HG02840 (cell line): ENCODE measurements around the gene SH3GL1.

ENCODE experiments used
- ATAC-seq: cut with Tn5 transposase; IDR thresholded peaks from one replicate; pipeline ENCODE4 v1.9.1; 2021; ENCODE audit warnings: mild to moderate bottlenecking, moderate library complexity, moderate number of reproducible peaks; ENCODE audit not compliant: unreplicated experiment, low FRiP score

SH3GL1 gene

DNA sequence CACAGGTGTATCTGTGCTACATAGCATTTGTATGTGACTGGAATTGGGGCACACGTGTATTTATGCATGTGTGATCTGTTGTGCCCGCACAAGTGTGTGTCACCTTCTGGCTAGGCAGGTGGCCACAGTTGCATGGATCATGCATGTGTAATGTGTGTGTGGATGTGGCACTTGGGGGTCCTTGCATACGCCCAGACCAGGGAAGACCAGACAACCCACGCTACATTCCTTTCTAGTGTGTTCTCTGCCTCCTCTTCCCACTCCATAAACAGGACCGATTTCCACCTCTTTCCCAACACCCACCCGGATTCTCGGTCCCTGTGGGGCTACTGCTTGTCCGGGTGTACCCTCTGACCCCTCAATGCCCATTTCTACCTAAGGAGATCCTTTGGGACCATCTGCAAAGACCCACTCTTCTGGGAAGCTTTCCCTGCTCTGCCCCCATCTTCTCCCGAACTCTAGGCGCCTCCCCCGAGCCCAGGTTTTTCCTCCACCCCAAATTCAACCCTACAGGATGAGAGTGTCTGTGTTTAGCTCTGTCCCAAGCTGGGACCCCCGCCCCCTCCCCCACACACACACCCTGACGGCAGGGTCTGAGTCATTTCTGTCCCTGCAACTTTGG lies 74.0 kb downstream of the SH3GL1 start:
- no peak for ATAC-seq

DNA sequence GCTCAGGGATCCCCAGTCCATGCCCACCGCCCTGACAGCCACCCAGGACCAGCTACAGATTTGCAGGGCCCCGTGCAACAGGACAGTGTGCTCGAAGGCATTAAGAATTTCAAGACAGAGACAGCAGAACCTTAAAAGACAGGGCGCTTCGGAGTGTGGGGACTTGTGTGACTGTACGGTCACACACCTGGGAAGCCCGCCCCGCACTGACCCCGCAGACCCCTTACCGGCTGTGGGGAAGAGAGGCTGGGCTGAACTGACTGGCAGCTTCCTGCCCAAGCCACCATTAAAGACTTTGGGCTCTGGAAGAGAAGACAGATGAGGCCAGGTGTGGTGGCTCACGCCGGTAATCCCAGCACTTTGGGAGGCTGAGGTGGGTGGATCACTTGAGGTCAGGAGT lies 76.1 kb downstream of the SH3GL1 start:
- ATAC-seq, result no peak

DNA sequence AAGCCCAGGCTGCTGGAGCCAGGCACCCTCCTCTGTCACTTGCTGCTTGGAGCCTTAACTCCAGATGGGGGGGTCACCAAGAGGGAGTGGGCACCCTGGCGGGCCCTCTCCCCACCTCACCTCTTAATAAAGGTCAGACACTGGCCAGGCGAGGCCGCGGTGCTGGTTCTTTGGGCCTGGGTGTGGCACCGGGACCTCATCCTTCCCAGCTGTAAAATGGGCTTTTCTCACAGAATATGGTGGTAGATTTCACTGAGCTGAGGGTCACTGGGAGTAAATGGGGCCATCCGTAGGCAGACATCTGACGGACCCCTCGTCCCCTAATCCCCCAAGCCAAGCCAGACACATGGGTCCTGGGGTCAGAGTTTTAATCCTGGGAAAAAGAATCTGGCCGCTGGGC lies 76.7 kb downstream of the SH3GL1 start:
- no peak for ATAC-seq

DNA sequence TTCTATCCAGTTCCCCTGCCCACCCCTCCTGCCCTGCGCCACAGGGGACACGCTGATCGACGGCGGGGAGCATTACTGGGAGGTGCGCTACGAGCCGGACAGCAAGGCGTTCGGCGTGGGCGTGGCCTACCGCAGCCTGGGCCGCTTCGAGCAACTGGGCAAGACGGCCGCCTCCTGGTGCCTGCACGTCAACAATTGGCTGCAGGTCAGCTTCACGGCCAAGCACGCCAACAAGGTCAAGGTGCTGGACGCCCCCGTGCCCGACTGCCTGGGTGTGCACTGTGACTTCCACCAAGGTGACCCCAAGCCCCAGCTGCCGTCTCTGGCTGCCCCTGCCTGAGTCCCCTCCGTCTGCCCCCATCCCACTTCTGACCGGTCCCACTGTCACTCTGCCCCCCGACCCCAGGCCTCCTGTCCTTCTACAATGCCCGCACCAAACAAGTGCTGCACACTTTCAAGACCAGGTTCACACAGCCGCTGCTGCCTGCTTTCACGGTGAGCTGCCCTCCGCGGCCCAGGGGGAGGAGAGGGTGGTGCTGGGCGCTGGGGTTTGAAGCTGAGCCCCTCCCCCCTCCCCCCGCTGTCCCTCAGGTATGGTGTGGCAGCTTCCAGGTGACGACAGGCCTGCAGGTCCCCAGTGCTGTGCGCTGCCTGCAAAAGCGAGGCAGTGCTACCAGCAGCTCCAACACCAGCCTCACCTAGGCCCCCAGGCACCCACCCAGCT lies 77.2 kb downstream of the SH3GL1 start:
- ATAC-seq, result no peak

DNA sequence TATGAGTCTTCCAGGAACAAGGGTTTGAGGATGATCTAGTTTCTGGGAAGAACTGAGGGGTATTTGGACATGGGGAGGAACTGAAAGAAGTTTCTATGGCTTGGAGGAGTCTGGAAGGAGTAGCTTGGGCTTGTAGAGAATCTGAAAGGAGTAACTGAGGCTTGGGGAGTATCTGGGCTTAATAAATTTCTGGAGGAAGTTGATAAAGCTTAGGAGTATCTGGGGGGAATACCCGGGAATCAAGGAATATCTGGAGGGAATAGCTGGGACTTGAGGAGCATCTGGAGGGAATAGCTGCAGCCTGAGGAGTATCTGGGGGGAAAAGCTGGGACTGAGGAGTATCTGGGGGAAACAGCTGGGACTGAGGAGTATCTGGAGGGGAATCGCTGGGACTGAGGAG lies 79.9 kb downstream of the SH3GL1 start:
- no peak for ATAC-seq

DNA sequence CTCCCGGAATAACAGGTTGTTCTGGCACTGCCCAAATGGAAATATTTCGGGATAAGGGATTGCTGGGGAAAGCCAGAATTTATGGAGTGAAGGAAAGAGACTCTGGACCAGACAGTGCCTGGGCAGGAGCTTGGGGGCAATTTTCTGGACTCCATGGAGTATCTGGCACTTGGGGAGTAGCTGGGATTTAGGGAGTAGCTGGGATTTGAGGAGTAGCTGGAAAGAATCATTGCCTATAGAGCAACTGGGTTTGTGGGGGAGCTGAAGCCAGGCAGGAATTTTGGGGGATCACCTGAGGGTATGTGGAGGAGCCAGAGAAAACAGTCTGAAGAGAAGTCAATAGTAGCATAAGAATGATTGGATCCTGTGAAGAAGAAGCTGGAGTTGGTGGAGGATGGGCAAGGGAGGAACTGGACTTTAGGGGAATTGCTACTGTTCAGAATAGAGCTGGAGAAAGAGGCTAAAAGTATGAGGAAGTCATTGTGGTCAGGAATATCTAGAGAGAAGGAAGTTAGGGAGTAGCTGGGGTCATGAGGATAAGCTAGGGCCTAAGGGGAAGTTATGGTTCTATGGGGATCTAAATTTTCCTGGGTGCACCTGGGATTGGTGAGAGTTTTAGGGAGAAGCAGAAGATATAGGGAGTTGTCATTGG lies 81.2 kb downstream of the SH3GL1 start:
- ATAC-seq, result no peak

DNA sequence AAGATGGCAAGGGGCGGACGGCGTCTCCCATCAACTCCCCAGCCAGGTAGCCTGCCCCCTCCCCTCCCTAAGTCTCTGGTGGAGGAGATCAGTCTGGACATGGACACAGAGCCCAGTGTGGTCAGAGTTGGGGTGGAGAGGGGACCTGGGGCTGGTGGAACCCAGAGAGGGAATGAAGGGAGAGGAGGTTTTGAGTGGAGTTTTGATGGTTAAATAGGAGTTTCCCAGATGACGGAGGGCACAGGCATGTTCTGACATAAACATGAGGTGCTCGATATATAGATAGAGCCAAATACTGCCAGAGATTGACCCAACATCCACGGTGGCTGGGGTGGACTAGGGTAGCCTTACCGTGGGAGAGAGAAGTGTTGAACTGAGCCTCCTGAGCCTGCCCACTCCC lies 81.9 kb downstream of the SH3GL1 start:
- no peak for ATAC-seq

DNA sequence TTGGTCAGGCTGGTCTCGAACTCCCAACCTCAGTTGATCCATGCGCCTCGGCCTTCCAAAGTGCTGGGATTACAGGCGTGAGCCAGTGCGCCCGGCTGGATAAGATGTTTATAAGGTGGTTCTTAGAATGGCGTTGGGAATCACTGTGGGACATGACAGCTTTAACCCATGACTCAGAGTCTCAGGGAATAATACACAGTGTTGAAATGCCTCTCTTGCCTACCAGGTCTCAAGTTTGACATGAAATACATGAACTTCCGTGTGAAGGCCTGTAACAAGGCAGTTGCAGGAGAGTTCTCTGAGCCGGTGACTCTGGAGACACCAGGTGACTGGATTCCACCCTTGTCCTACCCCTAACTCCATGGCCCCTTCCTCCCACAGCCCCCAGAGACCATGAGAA lies 83.4 kb downstream of the SH3GL1 start:
- ATAC-seq, result no peak

DNA sequence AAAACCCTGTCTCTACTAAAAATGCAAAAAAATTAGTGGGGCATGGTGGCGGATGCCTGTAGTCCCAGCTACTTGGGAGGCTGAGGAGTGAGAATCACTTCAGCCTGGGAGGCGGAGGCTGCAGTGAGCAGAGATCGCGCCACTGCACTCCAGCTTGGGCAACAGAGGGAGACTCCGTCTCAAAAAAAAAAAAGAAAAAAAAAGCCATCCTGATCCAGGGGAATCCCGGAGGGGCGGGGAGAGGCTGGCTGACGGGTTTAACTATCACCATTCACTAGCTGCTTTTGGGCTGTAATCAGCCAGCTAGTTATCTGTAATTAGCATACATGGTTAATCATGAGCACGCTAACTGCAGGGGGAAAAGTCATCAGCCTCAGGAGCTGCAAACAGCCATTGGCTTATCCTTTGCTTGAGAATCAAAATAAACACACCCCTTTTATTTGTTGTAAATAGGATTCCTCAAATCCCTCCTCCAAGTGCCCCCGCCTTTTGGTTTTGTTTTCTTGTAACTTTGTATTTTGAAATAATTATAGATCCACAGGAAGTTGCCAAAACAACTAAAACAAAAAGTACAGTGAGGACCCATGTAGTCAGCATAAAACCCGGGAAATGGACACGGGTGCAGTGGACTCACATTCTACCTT lies 86.4 kb downstream of the SH3GL1 start:
- no peak for ATAC-seq
